Muscle layer of colon (tissue), 2 donors: Measurements from ENCODE around the gene SLC47A2.

Experiments
- H3K27ac ChIP-seq: one replicate; pipeline ENCODE4 v1.7.0; 2013; ENCODE audit warnings: low read depth, mild to moderate bottlenecking, low read length, moderate library complexity
- H3K27me3 ChIP-seq, 2 donors: one replicate each; pipeline ENCODE4 v1.7.0; 2013; ENCODE audit warnings: low read length in 2 of 2, mild to moderate bottlenecking in 2 of 2; ENCODE audit not compliant: insufficient read depth in 2 of 2, control insufficient read depth in 1 of 2
- H3K36me3 ChIP-seq: one replicate; pipeline ENCODE4 v1.7.0; 2013; ENCODE audit warnings: mild to moderate bottlenecking, low read length; ENCODE audit not compliant: insufficient read depth
- H3K4me1 ChIP-seq: one replicate; pipeline ENCODE4 v1.7.0; 2013; ENCODE audit warnings: mild to moderate bottlenecking, low read length; ENCODE audit not compliant: insufficient read depth
- H3K4me3 ChIP-seq, 2 donors: one replicate each; pipeline ENCODE4 v1.7.0; 2013; ENCODE audit warnings: low read length in 2 of 2, low read depth in 1 of 2, mild to moderate bottlenecking in 1 of 2, moderate library complexity in 1 of 2
- H3K9ac ChIP-seq: one replicate; pipeline ENCODE4 v1.7.0; 2013; ENCODE audit warnings: low read length
- H3K9me3 ChIP-seq: one replicate; pipeline ENCODE4 v1.7.0; 2013; ENCODE audit warnings: mild to moderate bottlenecking, low read length
- donor health status: abdominal sarcoma.
- donor health status: Adenocarcinoma of cecum.

The SLC47A2 gene

GRCh38 chr17:19744922-19745757 is 28.8 kb upstream of the SLC47A2 start:
- peak overlapping the region; percentile 14 to 63 for H3K4me3 ChIP-seq
- no peak overlapping the region for H3K27ac ChIP-seq
- H3K9ac ChIP-seq, result no peak overlapping the region
- no peaks in the 10 kb centered on the region for H3K36me3 ChIP-seq
- H3K27me3 ChIP-seq, result no peaks in the 10 kb centered on the region
- H3K9me3 ChIP-seq, result no peaks in the 10 kb centered on the region
- peaks cover 7% of the 10 kb centered on the region for H3K4me1 ChIP-seq

GRCh38 chr17:19744492-19744891 is 28.1 kb upstream of the SLC47A2 start:
- H3K27ac ChIP-seq, result peak overlapping the region; percentile 44
- no peak overlapping the region for H3K9ac ChIP-seq

GRCh38 chr17:19743101-19744100 is 27.0 kb upstream of the SLC47A2 start:
- Histone ChIP-seq H3K27ac (no peak overlapping the region), H3K4me1 (peaks cover 7% of the 10 kb centered on the region), H3K36me3 (no peaks in the 10 kb centered on the region), H3K4me3 (no peak overlapping the region), H3K9me3 (no peaks in the 10 kb centered on the region), H3K27me3 (no peaks in the 10 kb centered on the region), H3K9ac (no peak overlapping the region)

More at GRCh38 chr17:19744492-19744891, 28.1 kb upstream of the SLC47A2 start:
- no peaks in the 10 kb centered on the region for H3K27me3 ChIP-seq
- peak overlapping the region; percentile 14 to 63 for H3K4me3 ChIP-seq
- H3K4me1 ChIP-seq, result peaks cover 7% of the 10 kb centered on the region
- no peaks in the 10 kb centered on the region for H3K36me3 ChIP-seq
- no peaks in the 10 kb centered on the region for H3K9me3 ChIP-seq

GRCh38 chr17:19742495-19742894 is 26.1 kb upstream of the SLC47A2 start:
- no peak overlapping the region for H3K27ac ChIP-seq
- H3K36me3 ChIP-seq, result no peaks in the 10 kb centered on the region
- no peak overlapping the region for H3K4me3 ChIP-seq
- no peaks in the 10 kb centered on the region for H3K27me3 ChIP-seq
- no peaks in the 10 kb centered on the region for H3K9me3 ChIP-seq
- H3K4me1 ChIP-seq, result peaks cover 7% of the 10 kb centered on the region
- H3K9ac ChIP-seq, result no peak overlapping the region

GRCh38 chr17:19741832-19742457 is 25.6 kb upstream of the SLC47A2 start:
- Histone ChIP-seq H3K9me3 (no peaks in the 10 kb centered on the region), H3K9ac (no peak overlapping the region), H3K4me3 (no peak overlapping the region), H3K27ac (no peak overlapping the region), H3K36me3 (no peaks in the 10 kb centered on the region), H3K4me1 (peaks cover 7% of the 10 kb centered on the region), H3K27me3 (no peaks in the 10 kb centered on the region)

- peaks cover 7% of the 10 kb centered on the region for H3K4me1 ChIP-seq
- no peaks in the 10 kb centered on the region for H3K9me3 ChIP-seq
- no peaks in the 10 kb centered on the region for H3K36me3 ChIP-seq
- no peak overlapping the region for H3K9ac ChIP-seq
- H3K27me3 ChIP-seq, result no peaks in the 10 kb centered on the region
- H3K4me3 ChIP-seq, result no peak overlapping the region
- no peak overlapping the region for H3K27ac ChIP-seq
These were observed 24.5 kb upstream of the SLC47A2 start for GRCh38 chr17:19740933-19741332.

GRCh38 chr17:19739241-19740201 is 23.1 kb upstream of the SLC47A2 start:
- H3K9ac ChIP-seq, result no peak overlapping the region
- H3K4me3 ChIP-seq, result no peak overlapping the region
- H3K9me3 ChIP-seq, result no peaks in the 10 kb centered on the region
- H3K36me3 ChIP-seq, result no peaks in the 10 kb centered on the region
- no peaks in the 10 kb centered on the region for H3K4me1 ChIP-seq
- no peaks in the 10 kb centered on the region for H3K27me3 ChIP-seq
- no peak overlapping the region for H3K27ac ChIP-seq

- H3K36me3 ChIP-seq, result no peaks in the 10 kb centered on the region
- H3K27ac ChIP-seq, result no peak overlapping the region
- H3K27me3 ChIP-seq, result no peaks in the 10 kb centered on the region
- H3K4me1 ChIP-seq, result no peaks in the 10 kb centered on the region
- H3K4me3 ChIP-seq, result no peak overlapping the region
- no peak overlapping the region for H3K9ac ChIP-seq
- no peaks in the 10 kb centered on the region for H3K9me3 ChIP-seq
These were observed 22.4 kb upstream of the SLC47A2 start for GRCh38 chr17:19738757-19739156.

- H3K9ac ChIP-seq, result no peak overlapping the region
- H3K27me3 ChIP-seq, result no peaks in the 10 kb centered on the region
- H3K4me3 ChIP-seq, result no peak overlapping the region
- no peak overlapping the region for H3K27ac ChIP-seq
- H3K36me3 ChIP-seq, result no peaks in the 10 kb centered on the region
- no peaks in the 10 kb centered on the region for H3K4me1 ChIP-seq
- no peaks in the 10 kb centered on the region for H3K9me3 ChIP-seq
These were observed 21.7 kb upstream of the SLC47A2 start for GRCh38 chr17:19738073-19738449.

- no peak overlapping the region for H3K27ac ChIP-seq
These were observed 21.1 kb upstream of the SLC47A2 start for GRCh38 chr17:19737305-19738072.

More at GRCh38 chr17:19737305-19738072, 21.1 kb upstream of the SLC47A2 start:
- H3K4me3 ChIP-seq, result no peak overlapping the region
- no peaks in the 10 kb centered on the region for H3K9me3 ChIP-seq
- no peaks in the 10 kb centered on the region for H3K36me3 ChIP-seq
- H3K9ac ChIP-seq, result no peak overlapping the region
- H3K27me3 ChIP-seq, result no peaks in the 10 kb centered on the region
- no peaks in the 10 kb centered on the region for H3K4me1 ChIP-seq
